NCI-H82 treated with DMSO at 0.1 percent for 48 hours (cell line): ENCODE results near the gene MTERF4.

Experiments
- DNase-seq: peaks from one replicate; lab custom pipeline; 2025; ENCODE audit not compliant: unreplicated experiment; lab: John Stamatoyannopoulos, UW

Gene MTERF4

GRCh38 chr2:241091201-241091600 lies 10.9 kb downstream of the MTERF4 start:
- no peak for DNase-seq

GRCh38 chr2:241088791-241089732 lies 13.0 kb downstream of the MTERF4 start:
- DNase-seq = no peak

DNA sequence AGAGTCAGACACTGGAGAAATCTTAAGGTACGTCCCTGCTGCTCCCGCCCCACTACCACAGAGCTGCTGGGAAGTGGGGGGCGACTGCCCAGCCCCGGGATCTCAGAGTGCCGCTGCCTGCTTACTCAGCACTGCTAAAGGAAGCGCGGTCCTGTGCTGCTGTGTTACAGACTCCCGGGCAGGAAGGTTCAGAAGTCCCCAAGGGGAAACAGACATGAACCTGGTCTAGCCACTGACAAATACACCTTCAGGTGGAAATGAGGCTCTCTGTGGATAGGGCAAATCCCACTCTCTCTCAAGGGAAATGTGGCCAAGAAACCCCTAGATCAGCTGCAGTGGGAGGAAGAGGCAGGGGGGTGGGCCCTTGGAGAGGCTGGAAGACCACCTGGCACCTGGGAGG lies 13.7 kb downstream of the MTERF4 start:
- DNase-seq = no peak

- no peak for DNase-seq
These were observed 14.4 kb downstream of the MTERF4 start for GRCh38 chr2:241087420-241088268.

- no peak for DNase-seq
These were observed 17.1 kb downstream of the MTERF4 start for GRCh38 chr2:241084856-241085444.

DNA sequence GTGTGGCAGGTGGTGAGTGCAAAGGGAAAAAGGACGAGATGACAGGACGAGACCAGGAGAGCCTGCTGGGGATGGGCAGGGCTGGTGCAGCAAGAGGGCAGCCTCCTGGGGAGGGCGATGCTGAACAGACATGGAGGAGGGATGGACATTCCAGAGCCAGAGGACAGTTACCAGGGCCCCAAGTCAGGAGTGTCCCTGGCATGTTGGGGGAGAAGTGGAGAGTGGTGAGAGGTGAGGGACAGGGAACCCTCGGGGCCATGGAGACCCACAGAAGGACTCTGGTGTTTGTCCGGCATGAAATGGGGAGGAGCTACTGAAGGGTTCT lies 19.0 kb downstream of the MTERF4 start:
- DNase-seq = no peak

DNA sequence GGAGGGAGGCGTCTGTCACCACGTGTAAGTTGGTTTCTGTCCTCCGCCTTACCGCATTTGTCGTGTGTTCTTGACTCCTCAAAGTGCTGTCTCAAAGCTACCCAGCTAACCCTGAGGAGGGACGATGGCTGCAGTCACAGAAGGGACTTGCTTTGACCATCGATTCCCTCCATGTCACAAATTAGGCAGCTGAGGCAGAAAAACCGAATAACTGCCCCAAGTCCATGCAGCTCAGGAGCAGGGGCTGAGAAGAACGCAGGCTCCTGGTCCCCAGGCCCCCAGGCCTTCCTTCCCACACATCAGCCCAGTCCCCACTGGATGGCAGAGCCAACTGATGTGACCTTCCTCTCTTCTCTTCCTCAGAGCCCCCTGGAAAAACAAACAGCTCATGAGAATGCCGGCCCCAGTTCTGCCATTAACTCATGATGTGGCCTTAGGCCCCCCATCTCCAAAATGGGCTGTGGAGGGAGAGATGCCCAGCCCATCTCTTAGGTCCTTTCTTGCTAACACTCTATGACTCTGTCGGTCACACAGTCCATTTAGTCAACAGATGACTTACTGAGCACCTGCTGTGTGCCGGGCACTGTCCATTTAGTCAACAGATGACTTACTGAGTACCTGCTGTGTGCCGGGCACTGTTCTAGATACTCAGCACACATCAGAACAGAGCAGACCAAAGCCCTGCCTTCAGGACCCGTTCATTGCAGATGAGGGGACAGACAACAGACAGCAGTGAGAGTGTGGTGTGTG lies 19.6 kb downstream of the MTERF4 start:
- DNase-seq = no peak

DNA sequence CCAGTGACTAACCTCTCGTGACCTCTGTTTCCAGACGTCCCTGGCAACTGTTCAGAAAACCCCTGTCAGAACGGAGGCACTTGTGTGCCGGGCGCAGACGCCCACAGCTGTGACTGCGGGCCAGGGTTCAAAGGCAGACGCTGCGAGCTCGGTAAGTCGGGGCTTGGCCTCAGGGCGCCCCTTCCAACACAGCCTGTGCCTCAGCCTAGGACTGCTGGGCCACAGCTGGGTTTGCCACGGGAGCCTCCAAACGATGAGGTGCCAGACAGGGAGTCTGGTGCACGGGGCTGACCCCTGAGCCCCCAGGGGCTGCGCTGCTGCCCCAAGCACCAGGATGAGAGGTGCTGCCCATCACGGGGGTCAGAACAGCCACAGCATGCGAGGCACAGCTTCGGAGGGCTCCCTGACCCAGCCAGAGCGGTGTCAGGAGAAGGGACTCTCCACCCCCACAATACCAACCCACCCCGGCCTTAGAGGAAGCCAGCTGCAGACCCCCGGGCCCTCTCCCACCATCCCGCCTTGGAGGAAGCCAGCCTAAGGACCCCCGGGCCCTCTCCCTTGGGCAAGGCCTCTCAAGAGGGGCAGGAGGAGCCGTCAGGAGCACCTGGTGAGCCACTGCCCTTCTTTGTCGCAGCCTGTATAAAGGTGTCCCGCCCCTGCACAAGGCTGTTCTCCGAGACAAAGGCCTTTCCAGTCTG lies 20.3 kb downstream of the MTERF4 start:
- no peak for DNase-seq

DNA sequence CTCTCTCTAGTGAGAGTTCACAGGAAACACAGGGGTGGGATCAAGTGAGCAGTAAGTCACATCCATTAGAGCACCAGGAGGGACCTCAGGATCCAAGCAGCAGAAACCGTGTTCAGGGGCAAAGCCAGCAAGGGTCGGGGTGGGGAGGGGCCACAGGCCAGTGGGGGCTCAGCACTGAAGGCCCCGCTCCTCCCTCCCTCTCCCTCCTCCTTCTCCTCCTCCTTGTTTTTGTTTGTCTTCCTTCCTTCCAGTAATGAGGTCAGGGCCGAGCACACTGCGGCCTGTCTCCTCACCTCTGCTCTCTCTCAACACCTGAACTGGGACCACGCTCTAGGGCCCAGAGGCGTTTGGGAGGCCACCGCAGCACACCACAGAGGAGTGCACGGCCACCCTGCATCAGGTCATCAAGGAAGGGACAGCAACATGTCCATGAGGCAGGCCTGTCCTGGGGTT lies 20.9 kb downstream of the MTERF4 start:
- DNase-seq = no peak

GRCh38 chr2:241080405-241081189 lies 21.5 kb downstream of the MTERF4 start:
- no peak for DNase-seq

DNA sequence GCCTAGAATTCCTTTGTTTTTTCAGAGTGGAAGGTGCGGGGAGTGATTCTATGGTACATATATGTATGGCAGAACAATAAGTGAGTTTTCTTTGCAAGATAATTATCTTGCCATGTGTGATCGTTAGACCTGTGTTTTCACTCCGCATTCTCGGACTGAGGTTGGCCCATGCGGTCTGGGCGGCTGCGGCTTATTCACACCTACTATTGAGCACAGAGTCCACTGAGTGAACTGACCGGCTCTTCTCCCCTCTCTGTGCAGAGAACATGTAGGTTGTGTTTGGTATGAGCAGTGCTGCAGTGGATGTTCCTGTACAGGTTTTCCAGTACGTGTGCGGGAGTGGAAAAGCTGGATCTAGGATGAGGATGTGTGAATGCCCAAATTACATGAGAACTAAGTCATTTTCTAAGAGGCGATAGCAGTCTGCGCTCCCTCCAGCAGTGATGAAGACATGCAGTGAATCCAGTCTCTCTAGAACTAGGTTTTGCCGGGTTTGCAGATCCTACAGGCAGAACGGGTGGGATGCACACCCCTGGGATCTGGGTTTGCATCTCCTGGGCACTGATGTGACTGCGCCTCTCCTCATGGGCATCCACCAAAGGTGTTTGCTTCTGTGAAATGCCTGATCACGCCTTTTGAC lies 27.1 kb downstream of the MTERF4 start:
- no peak for DNase-seq

DNA sequence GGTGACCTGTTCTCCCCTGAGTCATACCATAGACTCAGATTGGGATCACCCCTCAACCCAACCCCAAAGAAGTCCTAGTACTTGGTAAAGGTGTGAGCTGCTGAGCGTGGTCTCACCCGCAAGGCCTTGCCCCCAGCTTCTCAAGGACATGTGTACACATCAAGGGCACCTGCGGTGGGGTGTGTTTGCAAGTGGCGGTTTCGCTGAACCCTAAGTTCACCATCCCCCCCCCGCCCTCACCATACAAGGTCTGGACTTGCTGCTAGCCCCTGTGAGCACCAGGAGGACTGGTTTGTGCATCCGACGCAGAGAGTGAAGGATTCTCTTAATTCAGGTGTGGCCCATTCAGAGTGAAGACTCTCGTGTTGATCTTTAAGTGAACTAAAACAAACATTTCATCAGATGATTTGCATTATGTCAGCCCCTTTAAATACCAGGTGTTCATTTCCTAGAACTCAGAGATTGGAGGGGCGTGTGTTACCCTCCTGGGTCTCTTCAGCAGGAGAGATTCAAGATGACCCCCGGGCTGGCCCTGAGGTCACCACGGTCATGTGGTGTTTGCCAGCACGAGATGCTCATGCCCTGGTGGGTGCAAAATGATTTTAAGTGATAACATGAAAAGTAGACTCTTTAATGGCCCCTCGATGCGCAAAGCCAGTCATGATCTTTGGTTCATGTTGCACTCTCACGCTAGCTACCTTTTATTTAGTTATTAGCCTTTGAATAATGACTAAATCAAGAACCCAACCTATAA lies 27.8 kb downstream of the MTERF4 start:
- DNase-seq = no peak

GRCh38 chr2:241073166-241074064 lies 28.7 kb downstream of the MTERF4 start:
- no peak for DNase-seq

- DNase-seq = no peak
These were observed 29.4 kb downstream of the MTERF4 start for GRCh38 chr2:241072553-241073165.

- no peak for DNase-seq
These were observed 29.9 kb downstream of the MTERF4 start for GRCh38 chr2:241072151-241072550.

DNA sequence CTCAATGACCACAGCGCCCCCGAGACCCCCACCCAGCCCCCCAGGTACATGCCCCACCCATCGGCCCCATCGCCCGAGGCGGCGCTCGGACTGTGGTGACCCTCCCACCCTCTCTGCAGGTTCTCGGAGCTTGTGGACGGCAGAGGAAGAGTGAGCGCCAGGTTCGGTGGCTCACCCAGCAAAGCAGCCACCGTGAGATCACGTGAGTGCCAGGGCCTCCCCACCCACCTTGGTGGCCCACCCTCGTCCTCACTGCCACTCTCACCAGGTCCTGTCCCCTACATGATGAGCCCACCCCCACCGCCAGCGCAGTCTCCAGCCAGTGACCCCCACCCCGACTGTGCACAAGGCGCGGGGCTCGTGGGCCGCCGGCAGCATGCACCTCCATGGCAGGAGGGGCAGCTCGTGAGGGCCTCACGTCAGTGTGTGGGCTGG lies 30.4 kb downstream of the MTERF4 start:
- DNase-seq = no peak
